HUES64 (cell line): ENCODE measurements around the gene POR.

ENCODE experiments used
- H3K27ac ChIP-seq: 2 replicates; pipeline ENCODE4 v1.7.0; 2013; ENCODE audit warnings: low read depth, low read length, inconsistent platforms
- H3K27me3 ChIP-seq: 2 replicates; pipeline ENCODE4 v1.6.1; 2013; ENCODE audit warnings: mild to moderate bottlenecking, low read length; ENCODE audit not compliant: insufficient read depth
- H3K36me3 ChIP-seq: 2 replicates; pipeline ENCODE4 v1.6.1; 2013; ENCODE audit warnings: mild to moderate bottlenecking, low read length; ENCODE audit not compliant: insufficient read depth
- H3K4me1 ChIP-seq: 2 replicates; pipeline ENCODE4 v1.6.1; 2013; ENCODE audit warnings: mild to moderate bottlenecking, low read length, moderate library complexity; ENCODE audit not compliant: insufficient read depth
- H3K4me3 ChIP-seq: 2 replicates; pipeline ENCODE4 v1.5.1; 2013; ENCODE audit warnings: mild to moderate bottlenecking, low read length, moderate library complexity
- H3K9ac ChIP-seq: 2 replicates; pipeline ENCODE4 v1.6.1; 2013; ENCODE audit warnings: mild to moderate bottlenecking, low read depth, low read length
- H3K9me3 ChIP-seq: 2 replicates; pipeline ENCODE4 v1.6.1; 2013; ENCODE audit warnings: low read depth, low read length; ENCODE audit not compliant: insufficient read depth
- WGBS: fragments of 150-250, 120-280 bp; methylation state at CpG from one replicate; pipeline ENCODE4 v1.1.7; 2013; ENCODE audit warnings: missing lambda C conversion rate; 5-methylcytosine and 5-hydroxymethylcytosine counted together

The POR gene

DNA sequence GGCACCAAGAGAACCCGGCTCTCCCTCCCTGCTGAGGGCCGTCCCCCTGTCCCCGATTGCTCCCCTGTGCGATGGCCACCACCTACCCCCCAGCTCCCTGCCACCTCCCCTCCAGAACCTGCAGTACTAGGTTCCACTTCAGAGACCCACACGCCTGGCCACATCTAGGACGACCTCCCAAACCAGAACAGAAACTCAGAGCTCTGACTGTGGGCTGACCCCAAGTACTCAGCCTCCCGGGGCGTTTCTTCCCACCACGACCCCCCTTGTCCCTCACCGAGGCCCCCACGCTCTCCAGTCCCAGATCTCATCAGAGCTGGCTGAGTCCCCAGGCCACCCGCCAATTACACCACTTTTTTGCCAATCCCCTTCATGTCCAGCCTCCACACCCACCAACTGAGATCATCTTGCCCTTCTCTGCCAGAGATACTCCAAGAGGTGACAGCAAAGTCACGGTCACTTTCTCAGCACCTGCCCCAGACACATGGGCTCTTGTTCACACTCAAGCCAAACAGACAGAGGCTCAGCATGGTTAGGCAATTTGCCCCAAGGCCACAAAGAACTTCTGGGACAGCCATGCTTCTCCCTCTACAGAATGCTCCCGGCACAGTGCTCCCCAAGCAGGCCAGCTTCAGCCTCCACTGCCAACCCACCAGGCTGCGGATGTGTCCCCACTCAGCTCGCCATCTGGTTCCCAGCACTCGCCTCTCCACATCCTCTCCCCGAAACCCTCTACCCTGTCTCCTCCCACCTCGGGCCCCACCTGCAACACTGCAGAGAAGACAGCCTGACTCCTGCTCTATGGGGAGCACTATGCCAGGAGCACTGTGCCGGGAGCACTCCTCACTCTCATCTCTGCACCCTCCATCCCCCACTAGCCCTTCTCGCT is 74.8 kb downstream of the POR start:
- H3K36me3 ChIP-seq: peaks cover 31% of the 10 kb centered on the region
- H3K27ac ChIP-seq: no peak overlapping the region
- 77% methylated on average over 21 of the region's 21 CpGs for WGBS
- H3K27me3 ChIP-seq: no peaks in the 10 kb centered on the region
- H3K4me1 ChIP-seq: peaks cover 17% of the 10 kb centered on the region
- H3K9me3 ChIP-seq: no peaks in the 10 kb centered on the region
- no peak overlapping the region for H3K9ac ChIP-seq
- no peak overlapping the region for H3K4me3 ChIP-seq

DNA sequence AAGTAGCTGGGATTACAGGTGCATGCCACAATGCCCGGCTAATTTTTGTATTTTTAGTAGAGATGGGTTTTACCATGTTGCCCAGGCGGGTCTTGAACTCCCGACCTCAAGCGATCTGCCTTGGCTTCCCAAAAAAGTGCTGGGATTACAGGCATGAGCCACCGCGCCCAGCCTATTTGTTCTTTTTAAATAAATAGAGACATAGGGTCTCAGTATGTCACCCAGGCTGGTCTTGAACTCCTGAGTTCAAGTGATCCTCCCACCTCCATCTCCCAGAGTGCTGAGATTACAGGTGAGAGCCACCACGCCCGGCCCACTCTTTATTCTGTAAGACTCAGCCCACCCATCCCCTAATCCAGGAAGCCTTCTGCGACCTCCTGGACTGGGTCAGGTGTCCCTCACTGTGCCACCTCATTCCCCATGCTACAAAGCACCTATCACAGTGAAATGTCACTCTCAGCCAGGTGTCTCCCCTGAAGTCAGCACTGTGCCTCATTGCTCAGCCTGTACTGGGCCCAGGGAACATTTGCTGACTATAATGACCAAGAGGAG is 76.7 kb downstream of the POR start:
- H3K36me3 ChIP-seq: peaks cover 20% of the 10 kb centered on the region
- WGBS: 92% methylated on average over 9 of the region's 9 CpGs
- no peak overlapping the region for H3K27ac ChIP-seq
- H3K4me1 ChIP-seq: peaks cover 19% of the 10 kb centered on the region
- no peaks in the 10 kb centered on the region for H3K27me3 ChIP-seq
- H3K4me3 ChIP-seq: no peak overlapping the region
- H3K9ac ChIP-seq: no peak overlapping the region
- H3K9me3 ChIP-seq: no peaks in the 10 kb centered on the region

DNA sequence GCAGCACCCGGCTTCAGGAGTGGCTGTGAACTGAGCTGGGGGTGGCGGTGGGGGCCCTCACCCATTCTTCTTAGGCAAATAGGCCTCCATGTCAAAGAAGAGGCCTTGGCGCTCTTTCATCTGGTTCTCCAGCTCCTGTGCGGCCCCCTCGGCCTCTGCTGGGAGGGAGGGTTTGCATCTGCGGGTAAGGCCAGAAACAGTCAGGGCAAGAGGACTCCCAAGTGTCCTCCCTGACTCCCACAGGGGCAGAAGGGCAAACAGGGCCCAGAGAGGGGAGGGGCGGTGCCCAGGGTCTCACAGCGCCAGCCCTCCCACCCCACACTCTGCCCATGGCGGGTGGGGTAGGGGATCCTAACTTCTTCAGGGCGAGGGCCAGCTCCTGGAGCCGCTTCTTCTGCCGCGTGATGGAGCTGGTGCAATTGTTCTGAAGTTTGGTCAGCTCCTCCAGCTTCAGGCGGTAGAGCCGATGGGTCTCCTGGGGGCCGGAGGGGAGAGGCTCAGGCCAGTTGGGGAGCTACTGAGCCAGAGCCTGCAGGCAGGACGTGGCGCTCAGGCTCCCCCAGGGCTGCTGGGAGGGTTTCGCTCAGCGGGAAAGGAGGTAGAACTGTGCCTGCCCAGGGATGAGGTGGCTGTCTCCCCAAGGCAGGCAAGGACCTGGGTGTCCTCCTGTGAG is 77.3 kb downstream of the POR start:
- WGBS: 90% methylated on average over 20 of the region's 20 CpGs
- H3K4me1 ChIP-seq: peaks cover 19% of the 10 kb centered on the region
- H3K4me3 ChIP-seq: no peak overlapping the region
- H3K36me3 ChIP-seq: peaks cover 15% of the 10 kb centered on the region; the same call in 1 of the 2 replicates
- no peak overlapping the region for H3K9ac ChIP-seq
- no peaks in the 10 kb centered on the region for H3K27me3 ChIP-seq
- H3K27ac ChIP-seq: no peak overlapping the region
- H3K9me3 ChIP-seq: no peaks in the 10 kb centered on the region

DNA sequence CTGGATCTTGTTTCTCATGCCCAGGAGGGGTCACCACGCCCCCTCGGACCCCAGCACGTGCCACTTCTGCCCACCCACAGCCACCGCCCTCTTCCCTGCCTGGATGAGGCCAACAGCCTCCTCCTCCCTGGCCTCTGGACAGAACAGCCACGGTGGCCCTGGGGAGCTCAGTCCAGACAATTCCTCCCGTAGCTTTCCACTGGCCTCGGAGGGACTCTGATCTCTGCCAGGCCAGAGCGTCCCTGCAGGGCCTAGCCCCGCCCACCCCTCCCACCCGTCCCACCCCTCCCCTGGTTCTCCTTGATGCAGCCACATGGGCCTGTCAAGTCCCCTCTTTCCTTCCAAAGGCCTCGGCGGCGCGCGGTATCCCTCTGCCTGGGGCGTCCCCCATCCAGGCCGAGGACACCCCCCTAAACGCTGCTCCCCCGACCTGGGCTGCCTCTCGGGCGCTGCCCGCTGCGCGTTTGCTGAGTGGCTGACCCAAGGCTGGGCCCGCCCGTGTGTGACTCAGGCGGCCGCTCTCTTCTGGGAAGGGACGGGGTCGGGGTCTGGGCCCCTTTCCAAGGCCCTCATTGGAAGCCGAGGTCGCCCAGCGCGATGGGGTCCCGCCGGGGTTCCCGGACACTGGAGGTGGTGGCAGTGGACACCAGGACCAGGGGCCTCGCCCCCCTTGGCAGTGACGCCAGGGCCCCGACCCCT is 78.9 kb downstream of the POR start:
- Histone ChIP-seq H3K27ac (peak overlapping the region; percentile 24; the same call in 1 of the 2 replicates), H3K27me3 (no peaks in the 10 kb centered on the region), H3K36me3 (0 out of 2 replicates have a peak, but pooled peaks cover 14% of the 10 kb centered on the region), H3K9me3 (no peaks in the 10 kb centered on the region), H3K9ac (peak overlapping the region; percentile 45), H3K4me3 (peak overlapping the region; percentile 82), H3K4me1 (peaks cover 19% of the 10 kb centered on the region)
- 3% methylated on average over 38 of the region's 40 CpGs for WGBS

DNA sequence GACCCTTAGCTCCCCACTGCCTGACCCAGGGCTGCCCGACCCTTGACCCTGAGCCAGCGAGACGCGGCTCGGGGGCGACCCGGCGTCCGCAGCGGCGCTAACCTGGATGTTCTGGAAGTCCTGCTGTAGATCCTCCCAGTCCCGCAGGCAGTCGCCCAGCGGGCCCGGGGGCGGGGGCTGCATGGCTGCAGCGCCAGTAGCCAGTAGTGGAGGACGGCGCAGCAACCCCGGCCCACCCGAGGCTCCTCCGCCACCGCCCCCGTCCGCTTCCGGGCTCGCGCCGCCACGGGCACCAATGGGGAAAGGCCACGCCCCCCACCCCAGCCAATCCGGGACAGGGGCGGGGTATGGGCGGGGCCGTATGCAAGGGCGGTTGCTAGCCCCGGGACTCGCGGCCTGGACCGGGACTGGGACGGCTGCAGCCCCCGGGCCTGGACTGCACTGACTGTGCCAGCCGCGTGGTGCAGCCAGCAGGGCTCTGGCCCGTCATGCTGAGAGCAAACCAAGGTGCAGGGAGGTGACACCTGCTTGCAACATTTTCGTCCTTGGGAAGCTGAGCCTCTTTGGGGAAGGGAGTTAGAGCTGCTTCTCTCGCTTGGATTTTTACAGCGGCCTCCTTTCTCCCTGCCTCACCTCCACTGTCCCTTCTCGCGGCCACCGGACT is 79.6 kb downstream of the POR start, which contains the start of gene TMEM120A:
Gene TMEM120A (minus strand): TSS at position 208 of the 664 bp plus-strand sequence. CDS start 25 bp downstream, at position 183.
- Histone ChIP-seq H3K4me3 (peak within 1 kb of the TSS; percentile 82), H3K36me3 (peaks cover 17% of the 10 kb centered on the region; the same call in 1 of the 2 replicates), H3K27me3 (no peaks in the 10 kb centered on the region), H3K9me3 (no peaks in the 10 kb centered on the region), H3K4me1 (peaks cover 14% of the 10 kb centered on the region), H3K27ac (peak within 1 kb of the TSS; percentile 59), H3K9ac (peak within 1 kb of the TSS; percentile 68)
- 4% methylated on average over 51 of the region's 51 CpGs for WGBS

DNA sequence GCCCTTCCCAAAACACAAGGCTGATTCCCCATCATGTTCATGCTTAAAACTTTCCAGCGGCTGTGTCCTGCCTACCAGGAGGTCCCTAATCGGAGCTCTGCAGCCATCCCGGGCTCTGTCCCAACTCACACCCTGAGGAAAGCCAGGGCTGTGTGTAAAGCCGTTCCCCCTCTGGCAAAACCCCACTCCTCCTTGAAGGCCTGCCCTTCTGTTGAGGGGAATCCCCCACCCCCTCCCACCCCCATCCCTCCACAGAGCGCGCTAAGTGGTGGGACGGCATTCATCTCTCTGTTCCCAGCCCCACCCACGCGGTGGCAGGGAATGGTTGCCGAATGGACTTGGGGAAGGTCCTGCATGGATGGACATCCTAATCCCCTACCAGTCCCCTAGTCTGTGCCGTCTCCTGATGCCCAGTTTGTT is 80.1 kb downstream of the POR start:
- H3K9me3 ChIP-seq: no peaks in the 10 kb centered on the region
- H3K4me3 ChIP-seq: peak overlapping the region; percentile 82
- H3K27me3 ChIP-seq: no peaks in the 10 kb centered on the region
- WGBS: 61% methylated on average over 11 of the region's 11 CpGs
- peak overlapping the region; percentile 68 for H3K9ac ChIP-seq
- H3K27ac ChIP-seq: peak overlapping the region; percentile 59
- H3K4me1 ChIP-seq: peaks cover 14% of the 10 kb centered on the region
- H3K36me3 ChIP-seq: peaks cover 19% of the 10 kb centered on the region; the same call in 1 of the 2 replicates

DNA sequence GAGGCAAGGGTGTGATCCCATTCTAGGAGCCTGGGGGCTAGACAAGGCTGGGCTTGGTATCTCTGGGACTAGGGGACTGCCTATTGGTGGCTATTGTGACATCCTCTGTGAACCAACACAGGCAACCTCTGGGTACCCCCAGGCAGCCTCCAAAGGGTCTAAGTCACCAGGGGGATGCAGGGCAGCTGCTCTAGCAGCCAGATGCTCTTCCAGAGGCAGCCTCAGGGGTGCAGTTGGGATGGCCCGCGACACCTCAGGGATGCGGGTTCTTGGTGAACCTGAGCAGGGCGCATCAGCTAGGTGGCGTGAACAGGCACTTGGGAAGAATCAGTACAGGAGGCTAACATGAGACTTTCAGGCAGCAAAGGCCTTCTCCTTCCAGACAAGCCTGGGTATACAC is 81.0 kb downstream of the POR start:
- Histone ChIP-seq H3K4me3 (no peak overlapping the region), H3K9ac (no peak overlapping the region), H3K27ac (no peak overlapping the region), H3K27me3 (no peaks in the 10 kb centered on the region), H3K9me3 (no peaks in the 10 kb centered on the region), H3K36me3 (peaks cover 23% of the 10 kb centered on the region; the same call in 1 of the 2 replicates), H3K4me1 (peaks cover 11% of the 10 kb centered on the region)
- WGBS: over 99% methylated on average over 5 of the region's 5 CpGs

DNA sequence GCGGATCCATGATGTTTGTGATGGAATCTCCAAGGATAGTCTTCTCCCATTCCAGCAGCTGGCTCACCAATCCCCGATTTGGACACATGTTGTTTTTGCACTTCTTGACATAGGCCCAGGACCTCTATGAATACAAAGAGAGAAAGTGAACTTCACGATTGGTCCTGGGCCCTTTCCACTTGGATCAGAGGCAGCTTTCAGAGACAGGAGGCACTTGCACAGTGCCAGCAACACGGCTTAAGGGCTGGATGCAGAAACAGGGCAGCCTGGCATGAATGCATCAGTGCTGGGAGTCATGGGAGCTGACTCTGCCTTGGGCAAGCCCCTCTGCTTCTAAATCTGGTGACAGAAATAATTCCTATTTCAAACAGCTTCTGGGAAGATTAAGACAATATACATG is 81.5 kb downstream of the POR start:
- Histone ChIP-seq H3K36me3 (peaks cover 27% of the 10 kb centered on the region; the same call in 1 of the 2 replicates), H3K4me1 (peaks cover 11% of the 10 kb centered on the region), H3K4me3 (no peak overlapping the region), H3K27ac (no peak overlapping the region), H3K27me3 (no peaks in the 10 kb centered on the region), H3K9ac (no peak overlapping the region), H3K9me3 (no peaks in the 10 kb centered on the region)
- WGBS: 91% methylated on average over 4 of the region's 4 CpGs

DNA sequence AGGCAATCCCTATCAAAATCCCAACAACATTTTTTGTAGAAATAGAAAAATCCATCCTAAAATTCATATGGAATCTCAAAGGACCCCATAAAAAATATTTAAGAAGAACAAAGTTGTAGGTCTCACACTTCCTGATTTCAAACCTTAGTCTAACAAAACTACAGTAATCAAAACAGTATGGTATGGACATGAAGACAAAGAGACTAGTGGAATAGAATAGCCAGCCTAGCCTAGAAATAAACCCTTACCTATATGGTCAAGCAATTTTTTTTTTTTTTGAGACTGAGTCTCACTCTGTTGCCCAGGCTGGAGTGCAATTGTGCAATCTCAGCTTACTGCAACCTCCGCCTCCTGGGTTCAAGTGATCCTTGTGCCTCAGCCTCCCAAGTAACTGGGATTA is 83.1 kb downstream of the POR start:
- H3K9me3 ChIP-seq: no peaks in the 10 kb centered on the region
- peaks cover 10% of the 10 kb centered on the region for H3K4me1 ChIP-seq
- H3K27me3 ChIP-seq: no peaks in the 10 kb centered on the region
- H3K27ac ChIP-seq: no peak overlapping the region
- no peak overlapping the region for H3K4me3 ChIP-seq
- H3K36me3 ChIP-seq: peaks cover 39% of the 10 kb centered on the region
- 98% methylated on average over 1 of the region's 1 CpG for WGBS
- H3K9ac ChIP-seq: no peak overlapping the region

DNA sequence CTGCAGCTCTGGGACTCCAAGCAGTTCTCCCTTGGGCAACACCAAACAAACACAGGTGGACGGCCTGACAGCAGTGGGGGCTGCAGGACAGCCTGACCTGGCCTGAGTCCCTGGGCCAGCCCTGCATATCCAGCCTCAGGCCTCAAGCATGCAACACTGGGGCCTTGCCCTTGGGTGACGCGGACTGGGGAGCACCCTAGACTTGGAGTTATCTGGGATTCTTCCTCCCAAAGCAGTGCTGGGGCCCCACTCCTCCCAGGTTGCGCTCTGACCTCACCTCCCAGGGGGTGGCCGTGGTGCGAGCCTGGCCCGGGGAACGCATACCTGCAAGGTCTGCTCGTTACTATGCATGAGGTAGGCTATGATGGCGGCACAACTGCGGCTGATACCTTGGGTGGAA is 85.6 kb downstream of the POR start:
- Histone ChIP-seq H3K9me3 (no peaks in the 10 kb centered on the region), H3K9ac (no peak overlapping the region), H3K4me3 (no peak overlapping the region), H3K27ac (no peak overlapping the region), H3K36me3 (peaks cover 53% of the 10 kb centered on the region), H3K27me3 (no peaks in the 10 kb centered on the region), H3K4me1 (no peaks in the 10 kb centered on the region)
- WGBS: 94% methylated on average over 11 of the region's 11 CpGs
